Stomach (tissue), 4 donors: ENCODE results near the gene CCDC149.

Experiments
- CTCF ChIP-seq, 7 experiments: fragments of 450-650 bp in 4 of 7; fragments of 200-600 bp in 3 of 7; sonication (generic) in 3 of 7; IDR thresholded peaks; one replicate each; pipeline ENCODE4 v1.5.1; 2016 to 2019; ENCODE audit warnings: antibody characterized with exemption in 7 of 7, control low read depth in 2 of 7, mild to moderate bottlenecking in 1 of 7
- POLR2A ChIP-seq, 4 donors: fragments of 450-650 bp; IDR thresholded peaks; one replicate each; pipeline ENCODE4 v1.6.1; 2016; ENCODE audit warnings: antibody characterized with exemption in 4 of 4, control low read depth in 2 of 4, mild to moderate bottlenecking in 1 of 4, moderate library complexity in 1 of 4
- POLR2AphosphoS5 ChIP-seq, 3 donors: sonication (generic); formaldehyde crosslinking; IDR thresholded peaks; one replicate each; pipeline ENCODE4 v1.6.1; 2016; ENCODE audit warnings: antibody characterized with exemption in 3 of 3

GRCh38 chr4:24853142-24853541 lies 59.7 kb downstream of the CCDC149 start:
- TF ChIP-seq CTCF (IDR thresholded peaks at IDR 0.05), result no peak
- no peak for TF ChIP-seq POLR2A (IDR thresholded peaks at IDR 0.05)
- TF ChIP-seq POLR2AphosphoS5 (IDR thresholded peaks at IDR 0.05), result peak in 1 of 3 donors; percentile 34
